H1 (cell line): Measurements from ENCODE around the gene FRMD4B. TPM values are rescaled to one million over a fixed set of nuclear protein-coding genes. Genes with fewer than 3 reads are reported as not detected.

ENCODE experiments used
- CTCF ChIA-PET: fragments of 300-600 bp; sonication (Branson Sonifier 250); formaldehyde crosslinking; loops from one replicate; lab custom pipeline; 2021; ENCODE audit not compliant: partially characterized antibody; lab: Charles Lee
- POLR2A ChIA-PET: fragments of 300-600 bp; sonication (Branson Sonifier 250); formaldehyde crosslinking; loops from one replicate; lab custom pipeline; 2021; ENCODE audit warnings: inconsistent platforms; ENCODE audit not compliant: partially characterized antibody; lab: Charles Lee
- DNase-seq, 2 experiments: peaks; one replicate each; pipeline versions ENCODE4 v3.0.0 to v3.0.0-alpha.2; 2010 to 2022; ENCODE audit warnings: low spot score in 2 of 2, low read depth in 1 of 2, mixed read lengths in 1 of 2
- FAIRE-seq: peaks from 2 replicates; lab custom pipeline; 2011; peaks lifted over from hg19 to GRCh38; lab: Jason Lieb, UNC
- H2AFZ ChIP-seq: 2 replicates; pipeline ENCODE4 v1.8.1; 2012; ENCODE audit warnings: low read length, inconsistent platforms
- H2AK5ac ChIP-seq: 2 replicates; pipeline ENCODE4 v1.6.1; 2013; ENCODE audit warnings: low read depth, low read length
- H2BK120ac ChIP-seq: replicated peaks from 2 replicates; pipeline ENCODE3; 2013; ENCODE audit warnings: low read depth, low read length, inconsistent platforms
- H2BK12ac ChIP-seq: 2 replicates; pipeline ENCODE4 v1.6.1; 2013; ENCODE audit warnings: low read depth, low read length
- H2BK15ac ChIP-seq: 2 replicates; pipeline ENCODE4 v1.6.1; 2013; ENCODE audit warnings: low read length
- H2BK20ac ChIP-seq: 2 replicates; pipeline ENCODE4 v1.6.1; 2013; ENCODE audit warnings: low read length
- H2BK5ac ChIP-seq: 2 replicates; pipeline ENCODE4 v1.6.1; 2013; ENCODE audit warnings: low read depth, low read length
- H3K14ac ChIP-seq: 2 replicates; pipeline ENCODE4 v1.6.1; 2013; ENCODE audit warnings: inconsistent platforms; ENCODE audit not compliant: insufficient read length
- H3K18ac ChIP-seq: 2 replicates; pipeline ENCODE4 v1.6.1; 2013; ENCODE audit warnings: low read length; ENCODE audit errors: extremely low read depth
- H3K23ac ChIP-seq: 2 replicates; pipeline ENCODE4 v1.6.1; 2013; ENCODE audit warnings: inconsistent platforms; ENCODE audit not compliant: insufficient read length
- H3K23me2 ChIP-seq: 2 replicates; pipeline ENCODE4 v1.6.1; 2013; ENCODE audit warnings: low read depth, low read length
- H3K27ac ChIP-seq: 2 replicates; pipeline ENCODE4 v1.6.1; 2011; ENCODE audit warnings: low read depth, low read length, inconsistent platforms
- H3K27me3 ChIP-seq, 4 experiments: replicated peaks in 1 of 4; 1 replicate in 1 of 4; 2 replicates in 3 of 4; pipeline versions ENCODE4 v1.6.1 to v1.8.1; 2011 to 2013; ENCODE audit warnings: low read length in 3 of 4, mild to moderate bottlenecking in 3 of 4, inconsistent platforms in 2 of 4, mixed read lengths in 2 of 4, moderate library complexity in 1 of 4; ENCODE audit not compliant: control insufficient read depth in 3 of 4, insufficient read depth in 3 of 4; ENCODE audit errors: extremely low read depth in 1 of 4
- H3K36me3 ChIP-seq, 4 experiments: 2 replicates each; pipeline versions ENCODE4 v1.6.1 to v1.8.1; 2011 to 2013; ENCODE audit warnings: mild to moderate bottlenecking in 4 of 4, low read length in 3 of 4, moderate library complexity in 2 of 4, control low read depth in 1 of 4, inconsistent platforms in 1 of 4; ENCODE audit not compliant: insufficient read depth in 4 of 4, control insufficient read depth in 2 of 4
- H3K4ac ChIP-seq: replicated peaks from 2 replicates; pipeline ENCODE3; 2013; ENCODE audit warnings: low read length, low read depth, mixed read lengths, inconsistent platforms; ENCODE audit not compliant: insufficient read length
- H3K4me1 ChIP-seq, 4 experiments: replicated peaks in 1 of 4; 1 replicate in 1 of 4; 2 replicates in 3 of 4; pipeline versions ENCODE4 v1.6.1 to v1.8.1; 2011 to 2013; ENCODE audit warnings: low read length in 3 of 4, inconsistent platforms in 2 of 4, mixed read lengths in 1 of 4; ENCODE audit not compliant: insufficient read depth in 4 of 4, control insufficient read depth in 3 of 4
- H3K4me2 ChIP-seq, 2 experiments: 2 replicates each; pipeline versions ENCODE4 v1.6.1 to v1.8.1; 2011 to 2013; ENCODE audit warnings: low read depth in 2 of 2, low read length in 2 of 2, control low read depth in 1 of 2, inconsistent platforms in 1 of 2, mild to moderate bottlenecking in 1 of 2; ENCODE audit not compliant: insufficient read depth in 1 of 2
- H3K4me3 ChIP-seq, 4 experiments: fragments of 200-600, 300-600 bp in 1 of 4; sonication (generic), shearing (Covaris generic), sonication (Bioruptor Twin) in 1 of 4; 2 replicates each; pipeline versions ENCODE4 v1.5.1 to v1.8.1; 2011 to 2016; ENCODE audit warnings: low read length in 4 of 4, low read depth in 3 of 4, control low read depth in 2 of 4, inconsistent platforms in 2 of 4, mild to moderate bottlenecking in 2 of 4, mixed read lengths in 1 of 4, moderate library complexity in 1 of 4; ENCODE audit not compliant: insufficient read depth in 2 of 4; ENCODE audit errors: extremely low read depth in 1 of 4
- H3K56ac ChIP-seq: replicated peaks from 2 replicates; pipeline ENCODE3; 2013; ENCODE audit warnings: low read depth, mild to moderate bottlenecking, mixed read lengths, low read length, inconsistent platforms; ENCODE audit not compliant: insufficient read length
- H3K79me1 ChIP-seq: 2 replicates; pipeline ENCODE4 v1.6.1; 2013; ENCODE audit warnings: low read depth, low read length, control low read depth
- H3K79me2 ChIP-seq, 2 experiments: 2 replicates each; pipeline versions ENCODE4 v1.6.1 to v1.8.1; 2012 to 2013; ENCODE audit warnings: low read length in 2 of 2, mild to moderate bottlenecking in 2 of 2, inconsistent platforms in 1 of 2; ENCODE audit not compliant: insufficient read depth in 2 of 2, control insufficient read depth in 1 of 2
- H3K9ac ChIP-seq, 4 experiments: replicated peaks in 1 of 4; 1 replicate in 1 of 4; 2 replicates in 3 of 4; pipeline versions ENCODE4 v1.6.1 to v1.8.1; 2011 to 2013; ENCODE audit warnings: low read depth in 3 of 4, low read length in 3 of 4, control low read depth in 2 of 4, mild to moderate bottlenecking in 2 of 4, moderate library complexity in 2 of 4, inconsistent platforms in 1 of 4; ENCODE audit errors: extremely low read depth in 1 of 4
- H3K9me3 ChIP-seq, 2 experiments: 2 replicates each; pipeline versions ENCODE4 v1.6.1 to v1.8.1; 2012 to 2013; ENCODE audit warnings: mild to moderate bottlenecking in 2 of 2, moderate library complexity in 2 of 2, control low read depth in 1 of 2, inconsistent platforms in 1 of 2, low read depth in 1 of 2, low read length in 1 of 2, mixed read lengths in 1 of 2; ENCODE audit not compliant: insufficient read depth in 2 of 2
- H4K20me1 ChIP-seq, 2 experiments: replicated peaks in 1 of 2; 2 replicates each; pipeline versions ENCODE3 to v1.8.1; 2011 to 2013; ENCODE audit warnings: inconsistent platforms in 2 of 2, low read length in 2 of 2, mild to moderate bottlenecking in 1 of 2; ENCODE audit not compliant: insufficient read depth in 2 of 2, control insufficient read depth in 1 of 2
- H4K5ac ChIP-seq: 2 replicates; pipeline ENCODE4 v1.6.1; 2013; ENCODE audit warnings: low read length, low read depth, mixed read lengths, inconsistent platforms; ENCODE audit not compliant: insufficient read length
- H4K8ac ChIP-seq: 2 replicates; pipeline ENCODE4 v1.8.0; 2013; ENCODE audit warnings: mild to moderate bottlenecking, moderate library complexity, low read length, inconsistent platforms; ENCODE audit not compliant: insufficient read depth; ENCODE audit errors: extremely low read depth
- H4K91ac ChIP-seq: replicated peaks from 2 replicates; pipeline ENCODE3; 2013; ENCODE audit warnings: low read length, mixed read lengths, inconsistent platforms; ENCODE audit not compliant: insufficient read length
- BCL11A ChIP-seq, 2 experiments: IDR thresholded peaks; one replicate each; pipeline ENCODE4 v1.6.1; 2011; ENCODE audit warnings: low read depth in 2 of 2, low read length in 2 of 2, mild to moderate bottlenecking in 2 of 2
- RFX5 ChIP-seq: IDR thresholded peaks from 2 replicates; pipeline ENCODE4 v1.6.1; 2011; ENCODE audit warnings: low read depth, low read length, improper control_type of control experiment, borderline replicate concordance
- YY1 ChIP-seq: IDR thresholded peaks from 2 replicates; pipeline ENCODE4 v1.6.1; 2011; ENCODE audit warnings: low read depth, mild to moderate bottlenecking, low read length
- WGBS, 2 experiments: shearing (Covaris generic) in 1 of 2; methylation state at CpG; one replicate each; pipeline versions ENCODE4 v1.1.6 to v1.1.7; 2013 to 2015; ENCODE audit warnings: low lambda C conversion rate in 2 of 2, mixed read lengths in 2 of 2, inconsistent platforms in 1 of 2, low coverage in 1 of 2, missing lambda C conversion rate in 1 of 2; ENCODE audit not compliant: insufficient replicate concordance in 2 of 2, insufficient coverage in 1 of 2, insufficient read length in 1 of 2; ENCODE audit errors: extremely low coverage in 1 of 2, missing lambda C conversion rate in 1 of 2; 5-methylcytosine and 5-hydroxymethylcytosine counted together
- polyA plus RNA-seq, 7 experiments: library from polyadenylated mRNA; depleted of rRNA in 3 of 7; stranded (reverse) in 5 of 7; unstranded in 2 of 7; fragments of >200 nt in 5 of 7; fragments of 200-250 nt in 2 of 7; gene quantifications; 1 replicate in 5 of 7; 2 replicates in 1 of 7; 4 replicates in 1 of 7; pipeline versions ENCODE4 v1.2.1 to v1.2.3, GENCODE V29; 2011 to 2013; ENCODE audit warnings: missing spikeins in 2 of 7, mixed read lengths in 2 of 7
- total RNA-seq: library from RNA; stranded (reverse); fragmentation: NEBNext Ultra II Directional; extraction: Animal tissue kit (Norgen Biotek cat#: 25700); gene quantifications from 2 replicates; pipeline ENCODE4 v1.2.1, GENCODE V29; 2021

FRMD4B gene
- total and polyA plus RNA-seq, 2 of the 8 experiments (the other 6 are each of a cell fraction or from before 2014, with no cell fraction given), result 2.7 to 7.2 TPM

DNA sequence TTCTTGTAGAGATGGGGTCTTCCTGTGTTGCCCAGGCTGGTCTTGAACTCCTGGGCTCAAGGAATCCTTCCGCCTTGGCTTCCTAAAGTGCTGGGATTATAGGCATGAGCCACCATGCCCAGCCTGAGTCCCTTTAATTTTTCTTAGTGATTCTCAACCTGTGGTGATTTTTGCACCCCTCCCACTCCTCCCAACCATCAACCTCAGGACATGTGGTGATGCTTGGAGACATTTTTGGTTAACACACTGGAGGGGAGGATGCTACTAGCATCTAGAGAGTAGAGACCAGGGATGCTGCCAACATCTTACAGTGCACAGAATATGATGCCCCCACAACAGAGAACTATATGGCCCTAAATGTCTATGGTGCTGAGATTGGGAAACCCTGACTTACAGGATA, 180.5 kb downstream of the FRMD4B start:
- no peak overlapping the region for H2BK120ac ChIP-seq
- DNase-seq (no peak), FAIRE-seq (no peak)
- H2AK5ac ChIP-seq, result no peak overlapping the region
- no peak overlapping the region for H2BK12ac ChIP-seq
- H3K9me3 ChIP-seq, result no peaks in the 10 kb centered on the region
- no peak overlapping the region for H3K27ac ChIP-seq
- no peak overlapping the region for H3K9ac ChIP-seq
- no peak overlapping the region for H4K8ac ChIP-seq
- POLR2A ChIA-PET, result no interaction called here
- H3K79me2 ChIP-seq, result no peaks in the 10 kb centered on the region
- no peak overlapping the region for H3K18ac ChIP-seq
- no peaks in the 10 kb centered on the region for H3K79me1 ChIP-seq
- H3K4me1 ChIP-seq, result peaks cover 2 to 10% (median 6%) of the 10 kb centered on the region in 4 experiments; a peak in 3 of 7 replicates
- no peak overlapping the region for H3K23ac ChIP-seq
- H2BK5ac ChIP-seq, result no peak overlapping the region
- no peaks in the 10 kb centered on the region for H4K20me1 ChIP-seq
- no peak overlapping the region for H4K91ac ChIP-seq
- no peak overlapping the region for H4K5ac ChIP-seq
- H3K4me2 ChIP-seq, result no peak overlapping the region
- TF ChIP-seq YY1, result no peak
- no peak for TF ChIP-seq RFX5
- TF ChIP-seq BCL11A (IDR thresholded peaks at IDR 0.05; ENCODE audit: low read depth in 2 of 2, low read length in 2 of 2), result no peak
- WGBS, 2 experiments, result 100% methylated on average over 1 of the region's 1 CpG; no CpG with 5 or more reads in 1 of the 2 experiments
- no peak overlapping the region for H3K4me3 ChIP-seq
- no peak overlapping the region for H2AFZ ChIP-seq
- H3K27me3 ChIP-seq, result no peaks in the 10 kb centered on the region
- H2BK20ac ChIP-seq, result no peak overlapping the region
- no peaks in the 10 kb centered on the region for H3K36me3 ChIP-seq
- H3K4ac ChIP-seq, result no peak overlapping the region
- H3K23me2 ChIP-seq, result no peaks in the 10 kb centered on the region
- CTCF ChIA-PET, result no interaction called here
- H3K56ac ChIP-seq, result no peak overlapping the region
- H3K14ac ChIP-seq, result no peak overlapping the region
- no peak overlapping the region for H2BK15ac ChIP-seq
